Activated T-helper 9 cell treated with anti-CD3 and anti-CD28 coated beads, Interleukin-2, amount 50 U/mL, for 16 hours (primary cell): ENCODE data around the gene XXYLT1.
"Not testable (repeated sequence)": the region's sequence is repeated elsewhere in the genome, so short reads cannot be mapped to it uniquely, and the experiment has no call there.

ENCODE experiments used
- DNase-seq: peaks from one replicate; pipeline ENCODE4 v3.0.0-alpha.2; 2020; ENCODE audit warnings: low read depth

The XXYLT1 gene

DNA sequence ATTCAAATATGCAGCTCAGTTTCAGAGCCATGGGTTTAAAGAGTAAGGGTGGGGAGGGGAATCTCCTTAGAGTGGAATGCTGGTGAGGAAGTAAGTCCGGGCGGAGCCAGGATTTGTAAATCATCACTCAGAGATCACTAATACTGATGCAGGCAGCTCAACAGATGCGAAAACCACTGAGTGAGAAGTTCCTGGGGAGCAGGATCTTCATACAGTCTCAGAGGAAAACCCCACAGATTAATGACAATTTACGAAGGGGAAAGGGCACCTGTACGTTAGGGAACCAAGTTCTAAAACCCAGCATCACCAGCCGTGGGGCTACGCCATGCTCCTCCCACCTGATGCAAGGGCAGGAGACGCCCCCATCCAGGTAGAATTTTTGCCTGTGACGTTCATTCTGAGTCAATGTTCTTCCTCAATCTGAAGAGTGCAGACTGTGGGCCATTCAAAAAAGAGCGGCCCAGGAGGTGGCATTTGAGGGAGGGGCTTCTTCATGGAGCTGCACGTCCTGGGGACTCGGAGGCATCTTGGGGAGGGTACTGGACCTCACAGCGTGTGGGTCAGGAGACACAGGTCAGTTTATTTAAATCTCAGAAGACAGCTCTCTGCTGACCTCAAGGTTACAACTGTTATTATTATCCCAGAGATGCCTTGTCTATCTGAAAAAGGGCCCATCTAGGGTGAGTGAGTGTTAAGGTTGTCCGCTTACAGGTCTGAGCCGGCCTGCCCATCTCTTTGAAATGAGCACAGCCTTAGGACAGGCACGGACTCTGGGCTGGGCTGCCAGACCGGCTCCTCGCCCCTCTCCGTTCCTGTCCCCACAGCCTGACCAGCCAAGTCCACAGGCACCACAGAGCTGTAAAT, 228.0 kb downstream of the XXYLT1 start:
- no peak for DNase-seq

DNA sequence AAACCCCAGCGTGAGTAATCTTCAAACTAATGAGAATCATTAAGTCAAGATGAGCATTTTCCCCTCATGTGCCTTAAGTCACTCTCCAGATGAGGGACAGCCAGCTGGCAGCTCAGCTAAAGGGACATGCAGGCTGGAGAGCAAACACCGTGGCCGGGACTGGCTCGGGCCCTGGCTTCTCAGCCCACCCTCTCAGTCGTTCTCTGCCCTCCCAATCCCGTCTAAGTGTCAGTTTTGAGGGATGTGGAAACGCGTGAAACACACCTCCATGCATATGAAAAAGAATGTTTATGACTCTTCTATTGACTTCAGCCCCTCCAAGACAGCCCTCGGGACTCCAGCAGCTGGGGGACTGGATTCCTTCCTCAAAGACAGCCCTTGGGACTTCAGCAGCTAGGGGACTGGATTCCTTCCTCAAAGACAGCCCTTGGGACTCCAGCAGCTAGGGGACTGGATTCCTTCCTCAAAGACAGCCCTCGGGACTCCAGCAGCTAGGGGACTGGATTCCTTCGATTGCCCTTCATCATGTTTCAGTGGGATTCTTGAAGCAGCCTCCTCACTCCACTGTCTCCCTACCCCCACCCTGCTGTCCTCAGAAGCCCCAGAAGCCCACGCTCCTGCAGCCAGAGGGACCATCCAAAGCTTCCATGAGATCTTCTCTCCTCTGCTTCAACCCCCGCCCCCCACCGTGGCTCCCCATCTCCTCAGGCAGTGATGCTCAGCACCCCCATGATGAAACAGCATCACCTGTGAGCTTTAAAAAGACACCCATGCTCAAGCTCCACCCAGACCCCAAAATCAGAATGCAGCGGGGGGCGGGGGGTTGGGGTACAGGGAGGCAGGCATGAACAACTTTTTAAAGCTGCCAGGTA, 228.9 kb downstream of the XXYLT1 start:
- DNase-seq: no peak

DNA sequence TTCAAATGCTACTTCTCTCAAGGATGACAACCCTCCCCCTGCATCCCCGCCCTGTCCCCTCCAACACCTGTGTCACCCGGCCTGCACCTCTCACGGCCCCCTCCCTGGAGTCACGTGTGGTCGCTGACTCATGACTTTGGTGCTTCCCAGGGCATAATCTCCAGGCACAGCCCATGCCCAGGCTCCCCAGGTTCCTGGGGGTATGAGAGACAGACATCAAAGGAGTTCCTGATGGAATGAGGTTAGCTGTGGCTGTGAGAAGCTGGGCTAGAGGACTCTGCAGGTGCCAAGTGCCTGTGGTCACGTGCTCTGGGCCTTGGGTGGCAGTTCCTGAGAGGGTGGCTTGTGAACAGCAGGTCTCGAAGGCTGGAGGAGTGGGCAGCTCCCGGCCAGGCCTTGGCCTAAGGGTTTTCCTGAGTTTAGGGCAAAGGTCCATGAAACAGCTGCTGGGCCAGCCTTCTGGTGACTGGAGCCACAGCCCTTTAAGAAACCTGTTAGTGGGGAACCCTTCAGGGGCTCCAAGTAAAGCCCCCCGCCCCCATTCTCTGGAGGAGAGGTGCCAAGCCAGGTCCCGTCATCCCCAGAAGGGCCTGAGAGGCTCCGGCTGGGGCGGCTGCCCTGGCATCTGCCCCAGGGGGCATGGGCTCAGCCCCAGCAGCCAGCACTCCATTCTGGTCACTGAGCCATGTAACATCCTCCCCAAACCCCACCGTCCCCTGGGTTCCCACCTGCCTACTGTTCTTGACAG, 230.0 kb downstream of the XXYLT1 start:
- no peak for DNase-seq

GRCh38 chr3:195040094-195040493, 230.9 kb downstream of the XXYLT1 start:
- DNase-seq: no peak

DNA sequence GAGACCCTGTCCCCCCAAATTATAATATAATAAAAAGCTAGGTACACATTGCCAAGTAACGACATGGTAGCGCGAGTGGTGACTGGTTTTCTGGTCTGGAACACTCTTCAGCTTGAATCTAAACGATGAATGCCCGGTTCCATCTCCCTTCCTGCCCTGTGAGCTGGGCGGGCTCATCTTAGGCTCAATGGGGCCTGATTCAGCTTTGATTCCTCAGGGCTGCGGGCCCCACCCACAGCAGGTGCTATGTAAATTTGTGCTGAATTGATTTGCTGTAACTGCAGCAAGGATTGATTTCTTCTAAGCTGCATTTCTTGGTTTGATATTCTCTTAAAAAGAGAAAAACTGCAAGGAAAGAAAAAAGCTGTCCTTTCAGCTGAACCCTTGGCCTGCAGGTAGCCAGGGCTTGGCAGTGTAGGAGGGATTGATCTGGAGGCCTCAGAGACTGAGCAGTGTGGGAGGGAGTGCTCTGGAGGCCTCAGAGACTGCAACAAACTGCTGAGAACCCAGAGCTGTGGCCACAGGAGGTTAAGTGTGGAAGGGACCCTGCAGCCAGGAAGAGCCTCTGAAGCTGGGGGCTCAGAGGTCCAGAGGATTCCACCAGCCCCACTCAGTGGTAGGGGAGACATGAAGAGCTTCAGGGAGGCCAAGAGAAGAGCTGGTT, 231.6 kb downstream of the XXYLT1 start:
- no peak for DNase-seq

GRCh38 chr3:195038161-195038560, 232.8 kb downstream of the XXYLT1 start:
- DNase-seq: no peak

GRCh38 chr3:195037586-195037985, 233.4 kb downstream of the XXYLT1 start:
- not testable (repeated sequence) for DNase-seq

- no peak for DNase-seq
These were observed 234.0 kb downstream of the XXYLT1 start for GRCh38 chr3:195036974-195037373.

DNA sequence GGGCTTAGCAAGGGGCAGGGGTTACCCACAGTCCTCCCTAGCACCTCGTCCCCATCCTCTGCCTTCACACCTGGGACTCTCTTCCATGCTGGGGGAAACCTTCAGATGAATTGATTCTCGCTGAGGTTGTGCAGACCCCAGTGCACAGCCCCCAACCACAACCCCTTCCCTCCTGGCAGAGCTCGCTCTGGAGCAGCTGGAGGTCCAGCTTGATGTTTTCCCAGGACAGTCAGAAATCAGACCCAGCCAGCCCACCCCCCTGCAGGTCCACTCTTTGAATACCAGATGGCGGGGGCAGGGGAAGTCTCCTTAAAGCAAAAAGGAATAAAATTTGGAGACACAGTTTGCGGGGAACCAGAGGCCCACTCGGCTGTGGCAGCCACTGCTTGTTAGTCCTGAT, 234.4 kb downstream of the XXYLT1 start:
- no peak for DNase-seq

DNA sequence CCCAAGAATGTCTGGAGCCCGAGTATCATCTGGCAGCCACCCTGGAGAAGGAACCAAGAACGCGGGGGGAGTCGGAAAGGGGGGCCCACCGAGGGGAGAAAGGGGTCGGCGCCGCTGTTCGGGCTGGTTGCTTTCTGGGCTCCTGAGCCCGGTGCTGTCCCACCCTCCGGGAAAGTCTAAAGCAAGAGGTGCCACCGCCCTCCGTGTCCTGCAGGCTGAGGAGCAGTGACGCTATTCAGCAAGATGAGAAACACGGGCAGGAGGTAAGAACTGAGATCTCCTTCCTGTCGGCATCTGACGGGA, 234.8 kb downstream of the XXYLT1 start:
- no peak for DNase-seq

DNA sequence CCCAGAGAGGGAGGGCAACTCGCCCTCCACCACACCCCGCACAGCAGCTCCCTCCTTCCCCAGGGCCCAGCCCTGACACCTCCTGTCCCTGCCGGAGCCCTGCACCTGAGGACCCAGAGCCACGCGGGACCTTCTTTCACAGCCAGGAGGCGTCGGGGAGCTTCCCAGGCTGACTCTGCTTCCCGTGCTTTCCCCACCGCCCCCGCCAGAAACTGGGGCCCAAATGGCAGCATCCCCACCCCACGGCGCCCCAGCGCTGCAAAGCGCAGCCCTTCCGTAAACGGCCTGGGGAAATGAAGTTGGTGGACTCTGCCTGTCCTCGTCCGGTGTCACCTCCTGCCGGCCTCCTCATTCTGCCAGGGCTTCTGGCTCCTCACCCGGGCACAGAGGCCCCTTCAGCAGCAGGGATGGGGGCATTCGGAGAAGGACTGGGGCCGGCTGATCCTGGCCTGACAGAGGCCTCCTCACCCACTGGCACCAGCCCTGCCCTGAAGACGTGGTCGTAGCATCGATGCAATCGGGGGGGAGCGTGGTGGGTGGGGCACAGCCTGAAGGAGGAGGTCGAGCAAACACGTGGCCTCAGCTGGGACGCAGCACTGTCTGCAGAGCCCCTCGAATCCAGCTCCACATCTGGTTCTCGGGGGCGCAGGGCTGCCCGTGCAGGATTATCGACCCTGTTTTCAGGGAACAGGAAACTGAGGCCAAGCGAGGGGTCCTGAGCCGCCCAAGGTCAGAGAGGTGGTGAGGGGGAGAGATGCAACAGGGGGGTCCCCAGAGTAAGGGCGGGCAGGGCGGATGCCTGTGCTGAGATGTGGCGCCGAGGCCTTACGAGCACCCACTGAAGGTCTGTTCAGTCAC, 235.4 kb downstream of the XXYLT1 start:
- DNase-seq: no peak

DNA sequence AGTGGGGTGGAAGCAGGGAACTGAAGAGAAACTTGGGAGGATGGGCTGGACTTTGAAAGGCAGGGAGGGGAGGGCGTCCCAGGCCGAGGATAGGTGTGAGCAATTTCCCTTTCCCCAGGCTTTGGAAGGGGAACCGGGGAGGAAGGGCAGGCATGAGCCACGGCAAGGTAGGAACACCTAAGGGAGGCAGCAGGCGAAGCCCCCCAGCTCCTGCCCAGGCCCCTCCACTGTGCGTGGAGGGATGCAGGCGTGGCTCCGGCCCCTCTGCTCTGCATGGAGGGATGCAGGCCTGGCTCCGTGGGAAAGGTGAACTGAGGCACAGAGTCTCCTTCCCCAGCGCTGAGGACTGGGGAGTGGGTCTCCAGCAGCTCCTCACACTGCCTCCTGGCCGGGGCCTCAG, 236.4 kb downstream of the XXYLT1 start:
- DNase-seq: no peak

- DNase-seq: no peak
These were observed 236.9 kb downstream of the XXYLT1 start for GRCh38 chr3:195034101-195034500.

DNA sequence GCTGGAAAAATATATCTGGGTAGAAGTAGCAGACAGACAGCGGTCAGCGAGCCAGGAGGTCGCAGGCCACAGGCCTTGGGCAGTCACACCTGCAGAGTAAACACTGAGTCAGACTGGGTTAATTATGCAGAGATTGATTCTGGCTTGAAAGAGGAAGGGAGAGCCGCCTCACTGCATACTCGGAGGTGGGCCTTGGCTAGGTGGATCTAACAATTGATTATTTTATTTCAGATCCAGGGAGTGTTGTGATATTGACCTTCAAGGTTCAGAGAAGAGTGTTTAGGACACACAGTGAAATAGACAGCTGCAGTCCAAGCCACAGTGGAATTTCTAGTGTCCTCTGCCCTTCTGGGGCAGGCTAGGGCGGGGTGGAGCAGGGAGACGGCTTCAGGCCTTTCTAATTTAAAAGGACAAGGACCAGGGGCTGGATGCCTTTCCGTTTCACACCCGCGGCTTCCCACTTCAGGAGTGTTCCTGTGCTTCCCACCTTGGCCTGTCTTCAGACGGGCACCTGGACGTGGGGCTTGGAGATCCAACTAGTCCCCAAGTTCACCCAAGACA, 237.3 kb downstream of the XXYLT1 start:
- DNase-seq: no peak

DNA sequence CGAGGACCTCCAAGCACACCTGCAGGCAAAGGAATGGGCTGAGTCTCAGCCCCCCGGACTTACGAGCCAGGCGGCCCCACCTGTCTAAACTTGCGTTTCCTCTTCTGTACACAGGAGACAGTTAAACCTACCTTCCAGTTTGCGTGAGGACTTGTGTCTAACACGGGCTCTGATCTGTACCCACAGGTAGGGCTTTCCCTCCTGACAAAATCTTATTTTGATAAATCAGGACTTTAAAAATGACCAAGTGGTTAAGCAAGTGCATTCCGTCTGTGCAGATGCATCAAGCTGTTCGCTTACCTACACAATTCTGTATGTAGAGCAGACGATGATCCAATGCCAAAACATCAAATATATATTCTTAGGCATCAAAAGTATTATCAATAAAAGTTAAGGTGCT, 238.0 kb downstream of the XXYLT1 start:
- DNase-seq: no peak

GRCh38 chr3:195032106-195032759, 238.7 kb downstream of the XXYLT1 start:
- no peak for DNase-seq

DNA sequence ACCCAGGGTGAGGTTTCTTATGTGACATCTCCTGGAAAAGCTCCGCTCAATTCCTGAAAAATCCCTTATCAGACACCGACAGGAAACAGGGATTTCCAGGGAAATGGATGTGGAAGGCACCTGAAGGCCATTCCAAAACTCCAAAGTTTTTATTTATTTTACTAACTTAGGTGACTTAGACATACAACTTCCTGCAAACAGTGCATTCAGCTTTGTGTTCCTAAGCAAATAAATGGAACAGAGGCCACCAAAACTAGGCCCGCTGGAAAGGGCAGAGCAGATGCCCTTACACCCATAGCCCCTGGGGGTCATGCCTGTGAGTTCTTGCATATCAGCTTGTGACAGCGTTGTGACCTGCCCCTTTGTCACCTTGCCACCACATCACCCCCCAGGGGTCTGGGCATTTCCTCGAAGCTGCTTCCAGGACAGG, 239.4 kb downstream of the XXYLT1 start:
- no peak for DNase-seq

- DNase-seq: no peak
These were observed 240.1 kb downstream of the XXYLT1 start for GRCh38 chr3:195030791-195031321.

DNA sequence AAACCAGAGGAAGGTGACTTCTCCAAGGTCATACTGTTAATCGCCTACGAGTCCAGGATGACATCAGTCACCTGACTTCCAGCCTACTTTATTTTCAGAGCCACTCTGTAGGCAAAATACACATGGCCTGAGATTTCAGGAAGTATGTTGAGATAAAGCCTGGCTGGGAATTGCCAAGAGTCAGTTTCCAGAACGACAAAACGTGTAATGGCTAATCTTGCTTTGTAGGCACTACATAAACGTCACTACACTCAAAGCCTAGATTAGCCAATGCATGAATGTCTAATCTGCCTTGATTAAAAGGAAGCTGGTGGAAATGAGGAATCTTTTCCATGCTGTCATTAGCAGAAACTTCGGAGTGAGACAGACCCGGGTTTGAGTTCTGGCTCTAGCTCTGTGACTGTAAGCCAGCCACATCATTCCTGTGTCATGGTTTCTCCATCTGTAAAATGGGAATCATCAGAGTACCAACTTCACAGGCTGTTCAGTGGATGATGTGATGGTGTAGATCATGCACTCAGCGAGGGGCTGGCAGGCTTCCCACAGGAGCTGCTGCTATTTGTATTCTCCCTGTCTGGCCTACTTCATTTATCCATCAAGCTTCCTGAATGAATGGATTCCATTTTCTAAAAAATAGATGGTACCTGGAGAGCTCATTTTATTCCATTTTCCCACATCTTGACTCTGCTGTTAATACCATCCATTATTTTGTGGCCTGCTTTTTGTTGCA, 241.9 kb downstream of the XXYLT1 start:
- DNase-seq: no peak
